Nucleus accumbens (tissue), 56 donors: ENCODE measurements around the gene CASP2.
A peak's percentile ranks its signal among the peaks of the same experiment; 100 is the strongest.
"Not testable (repeated sequence)": the region's sequence is repeated elsewhere in the genome, so short reads cannot be mapped to it uniquely, and the experiment has no call there.

Experiments
- DNase-seq, 56 donors: peaks; one replicate each; lab custom pipeline; 2025; lab: John Stamatoyannopoulos, UW

Gene CASP2

GRCh38 chr7:143289421-143289820, 1.3 kb downstream of the CASP2 start:
- DNase-seq: no peak

DNA sequence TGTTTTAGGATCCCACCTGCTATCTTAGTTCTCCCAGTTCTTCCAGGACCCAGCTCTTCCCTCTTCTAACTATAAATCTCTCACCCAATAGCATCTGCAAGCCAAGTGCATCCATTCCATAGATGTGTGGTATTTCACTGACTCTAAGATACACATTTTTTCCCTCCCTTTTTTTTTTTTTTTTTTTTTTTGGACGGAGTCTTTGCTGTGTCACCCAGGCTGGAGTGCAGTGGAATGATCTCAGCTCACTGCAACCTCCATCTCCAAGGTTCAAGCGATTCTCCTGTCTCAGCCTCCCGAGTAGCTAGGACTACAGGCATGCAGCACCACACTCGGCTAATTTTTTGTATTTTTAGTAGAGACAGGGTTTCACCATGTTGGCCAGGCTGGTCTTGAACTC, 1.7 kb downstream of the CASP2 start:
- DNase-seq: not testable (repeated sequence)

GRCh38 chr7:143290293-143290692, 2.1 kb downstream of the CASP2 start:
- no peak for DNase-seq

DNA sequence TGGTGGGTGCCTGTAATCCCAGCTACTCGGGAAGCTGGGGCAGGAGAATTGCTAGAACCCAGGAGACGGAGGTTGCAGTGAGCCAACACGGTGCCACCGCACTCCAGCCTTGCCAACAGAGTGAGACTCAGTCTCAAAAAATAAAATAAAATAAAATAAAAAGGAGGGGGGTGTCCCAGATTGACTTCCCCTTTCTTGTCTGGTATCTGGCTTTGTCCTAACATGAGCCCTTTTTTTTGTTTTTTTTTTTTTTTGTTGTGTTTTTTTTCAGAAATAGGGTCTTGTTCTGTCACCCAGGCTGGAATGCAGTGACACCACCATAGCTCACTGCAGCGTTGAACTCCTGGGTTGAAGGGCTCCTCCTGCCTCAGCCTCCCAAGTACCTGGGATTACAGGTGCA, 4.7 kb downstream of the CASP2 start:
- DNase-seq: no peak

GRCh38 chr7:143295870-143296269, 7.7 kb downstream of the CASP2 start:
- no peak for DNase-seq

DNA sequence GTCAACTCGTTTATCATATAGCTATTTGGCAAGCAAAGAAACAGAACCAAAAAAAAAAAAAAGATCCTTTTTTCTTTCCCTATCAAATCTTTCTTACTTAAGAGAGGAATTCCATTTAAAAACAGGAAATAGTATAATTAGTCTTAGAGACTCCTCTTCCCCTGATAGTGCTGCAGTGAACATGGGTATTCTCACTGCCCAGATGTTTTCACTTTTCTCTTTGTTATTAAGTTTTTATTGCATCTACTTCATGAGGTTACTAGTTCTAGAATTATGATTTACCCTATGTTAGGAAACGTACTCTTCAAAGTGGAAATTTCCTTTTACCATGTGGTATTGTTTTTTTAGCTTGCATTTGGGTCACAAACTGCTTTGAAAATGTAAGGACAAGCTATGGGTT, 8.5 kb downstream of the CASP2 start:
- no peak for DNase-seq

GRCh38 chr7:143299346-143299745, 11.2 kb downstream of the CASP2 start:
- no peak for DNase-seq

DNA sequence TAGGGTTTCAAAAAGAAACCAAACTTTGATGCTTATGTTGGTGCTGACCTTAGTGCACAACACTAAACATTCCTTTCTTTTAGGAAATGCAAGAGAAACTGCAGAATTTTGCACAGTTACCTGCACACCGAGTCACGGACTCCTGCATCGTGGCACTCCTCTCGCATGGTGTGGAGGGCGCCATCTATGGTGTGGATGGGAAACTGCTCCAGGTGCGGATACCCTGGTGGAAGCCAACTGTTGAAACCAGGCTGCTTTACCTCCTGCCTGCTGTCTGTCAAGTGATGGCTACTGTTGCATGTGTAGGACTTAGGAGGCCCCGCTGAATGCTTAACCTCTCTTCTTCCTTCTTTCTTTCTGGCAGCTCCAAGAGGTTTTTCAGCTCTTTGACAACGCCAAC, 11.7 kb downstream of the CASP2 start:
- peak in 12 of 56 donors; percentile 6 to 55 (median 16) for DNase-seq

DNA sequence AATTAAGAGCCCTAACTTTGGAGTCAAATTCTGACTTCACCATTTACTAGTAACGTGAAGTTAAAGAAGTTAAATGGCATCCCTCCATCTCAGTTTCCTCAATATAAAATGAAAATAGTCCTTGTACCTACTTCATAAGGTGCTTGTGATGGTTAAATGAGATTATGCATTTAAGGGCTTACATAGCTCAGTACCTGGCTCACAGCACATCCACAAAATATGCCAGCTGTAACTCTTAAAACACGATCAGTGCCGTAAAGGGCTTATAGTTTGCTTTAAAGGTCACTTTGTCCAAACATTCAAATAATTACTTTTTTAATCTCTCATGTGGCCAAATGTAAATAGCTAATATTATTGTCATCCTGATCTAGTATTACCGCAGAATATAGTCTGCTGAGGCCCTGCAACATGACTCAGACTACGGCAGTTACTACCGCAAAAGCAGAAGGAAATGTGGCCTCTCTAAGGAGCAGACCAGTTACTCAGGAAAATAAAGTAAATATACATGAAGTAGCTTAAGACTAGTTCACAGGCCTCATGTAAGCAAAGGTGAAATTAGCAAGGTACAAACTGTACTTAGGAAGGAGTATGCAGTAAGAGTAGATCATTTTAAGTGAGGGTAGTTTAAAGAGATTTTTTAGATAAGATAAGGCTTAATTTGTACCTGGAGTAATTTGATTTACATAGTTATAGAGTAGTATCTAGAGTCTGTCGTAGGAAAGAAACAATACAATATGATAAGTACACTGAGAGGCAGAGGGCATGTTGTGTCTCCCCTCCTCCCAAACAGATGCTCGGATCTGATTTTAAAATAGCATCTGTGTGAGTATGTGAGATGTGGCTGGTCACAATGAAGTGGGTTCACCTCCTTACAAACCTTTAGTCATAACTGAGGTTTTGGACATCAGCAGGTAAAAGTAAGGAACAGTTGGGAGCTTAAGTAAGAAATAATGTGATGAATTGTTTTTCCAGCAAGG, 13.1 kb downstream of the CASP2 start:
- no peak for DNase-seq

DNA sequence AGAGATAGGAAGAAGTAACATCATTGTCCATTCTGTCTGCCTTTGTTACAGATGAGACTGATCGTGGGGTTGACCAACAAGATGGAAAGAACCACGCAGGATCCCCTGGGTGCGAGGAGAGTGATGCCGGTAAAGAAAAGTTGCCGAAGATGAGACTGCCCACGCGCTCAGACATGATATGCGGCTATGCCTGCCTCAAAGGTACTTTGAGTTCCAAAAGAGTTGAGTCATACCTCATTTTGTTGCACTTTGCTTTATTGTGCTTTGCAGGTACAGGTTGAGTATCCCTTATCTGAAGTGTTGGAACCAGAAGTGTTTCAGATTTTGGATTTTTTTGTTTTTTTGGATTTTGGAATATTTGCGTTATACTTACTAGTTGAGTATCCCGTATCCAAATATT, 15.6 kb downstream of the CASP2 start:
- no peak for DNase-seq

- DNase-seq: no peak
These were observed 16.8 kb downstream of the CASP2 start for GRCh38 chr7:143304938-143305337.

DNA sequence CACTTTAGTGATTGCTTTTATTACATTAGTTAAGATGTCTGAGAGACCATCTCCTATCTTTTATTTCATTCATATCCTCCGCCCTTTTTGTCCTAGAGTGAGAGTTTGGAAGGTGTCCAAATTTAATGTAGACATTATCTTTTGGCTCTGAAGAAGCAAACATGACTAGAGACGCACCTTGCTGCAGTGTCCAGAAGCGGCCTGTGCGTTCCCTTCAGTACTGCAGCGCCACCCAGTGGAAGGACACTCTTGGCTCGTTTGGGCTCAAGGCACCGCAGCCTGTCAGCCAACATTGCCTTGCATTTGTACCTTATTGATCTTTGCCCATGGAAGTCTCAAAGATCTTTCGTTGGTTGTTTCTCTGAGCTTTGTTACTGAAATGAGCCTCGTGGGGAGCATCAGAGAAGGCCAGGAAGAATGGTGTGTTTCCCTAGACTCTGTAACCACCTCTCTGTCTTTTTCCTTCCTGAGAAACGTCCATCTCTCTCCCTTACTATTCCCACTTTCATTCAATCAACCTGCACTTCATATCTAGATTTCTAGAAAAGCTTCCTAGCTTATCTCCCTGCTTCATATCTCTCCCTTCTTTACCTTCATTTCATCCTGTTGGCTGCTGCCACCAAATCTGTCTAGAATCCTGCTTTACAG, 17.4 kb downstream of the CASP2 start:
- peak in 37 of 56 donors; percentile 6 to 82 (median 36) for DNase-seq

DNA sequence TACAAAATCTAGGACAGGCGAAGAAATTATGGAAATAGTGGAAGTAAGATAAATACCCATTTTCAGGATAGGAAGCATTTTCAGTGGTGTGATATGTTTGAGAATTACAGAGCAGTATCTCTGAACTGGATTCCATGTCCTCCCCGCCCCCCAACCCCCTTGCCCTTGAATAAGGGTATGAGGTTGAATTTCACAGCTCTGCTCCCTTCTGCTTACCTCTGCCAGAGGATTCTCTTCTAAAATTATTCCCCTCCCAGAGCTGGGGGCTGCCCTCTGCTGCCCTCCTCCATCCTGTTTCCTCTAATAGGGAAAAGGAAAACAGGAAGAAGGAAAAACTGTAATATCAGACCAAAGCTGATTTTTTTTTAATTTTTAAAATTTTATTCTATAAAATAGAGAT, 20.5 kb downstream of the CASP2 start:
- no peak for DNase-seq

DNA sequence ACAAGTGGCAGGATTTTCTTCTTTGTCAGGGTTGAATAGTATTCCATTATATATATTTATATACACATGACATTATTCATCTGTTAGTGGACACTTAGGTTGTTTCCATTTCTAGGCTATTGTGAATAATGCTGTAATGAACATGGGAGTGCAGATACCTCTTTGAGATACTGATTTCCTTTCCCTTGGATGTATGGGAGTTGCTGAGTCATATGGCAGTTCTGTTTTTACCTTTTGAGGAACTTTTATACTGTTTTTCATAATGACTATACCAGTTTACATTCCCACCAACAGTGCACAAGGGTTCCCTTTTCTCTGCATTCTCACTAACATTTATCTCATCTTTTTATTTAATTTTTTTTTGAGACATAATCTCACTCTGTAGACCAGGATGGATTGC, 26.0 kb downstream of the CASP2 start:
- DNase-seq: no peak

GRCh38 chr7:143315776-143316175, 27.6 kb downstream of the CASP2 start, which contains the start of gene CLCN1:
TSS of gene CLCN1 (plus strand) at chr7:143316111. CDS start at chr7:143316213, 102 bp downstream.
- no peak for DNase-seq

DNA sequence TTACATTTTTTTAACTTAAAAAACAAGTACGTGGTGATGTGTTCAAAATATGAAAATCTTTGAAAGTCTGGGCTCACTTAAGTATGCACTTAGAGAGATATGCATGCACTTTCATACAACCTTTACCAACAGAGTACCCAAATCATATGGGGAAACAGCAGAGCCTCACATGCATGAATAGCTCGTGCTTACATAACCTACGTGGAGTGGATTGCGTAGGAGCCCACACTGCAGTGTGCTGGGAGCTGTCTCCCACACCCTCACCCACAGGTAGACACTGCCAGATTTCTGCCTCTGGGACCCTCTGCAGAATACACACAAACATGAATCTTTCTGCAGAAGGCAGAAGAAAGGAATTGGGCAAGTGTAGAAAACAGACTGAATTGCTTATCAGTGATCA, 28.3 kb downstream of the CASP2 start:
- DNase-seq: peak in 13 of 56 donors; percentile 4 to 57 (median 29)

GRCh38 chr7:143318661-143319060, 30.5 kb downstream of the CASP2 start:
- DNase-seq: no peak

- DNase-seq: no peak
These were observed 32.5 kb downstream of the CASP2 start for GRCh38 chr7:143320620-143321019.

DNA sequence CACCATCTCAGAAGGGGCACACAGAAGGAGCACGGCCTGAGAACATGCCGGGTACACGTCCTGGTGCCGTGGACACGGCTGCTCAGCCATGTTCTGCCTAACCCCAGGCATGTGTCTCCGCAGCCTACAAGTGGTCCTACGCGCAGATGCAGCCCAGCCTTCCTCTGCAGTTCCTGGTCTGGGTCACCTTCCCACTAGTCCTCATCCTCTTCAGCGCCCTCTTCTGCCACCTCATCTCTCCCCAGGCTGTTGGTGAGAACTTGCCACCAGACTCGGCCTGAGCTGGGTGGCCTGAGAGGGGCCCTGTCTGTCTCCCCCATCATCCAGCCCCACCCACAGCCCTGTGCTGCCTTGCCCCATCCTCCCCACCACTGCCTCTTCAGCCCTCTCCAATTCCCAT, 33.1 kb downstream of the CASP2 start:
- no peak for DNase-seq

GRCh38 chr7:143321734-143322133, 33.6 kb downstream of the CASP2 start:
- peak in 8 of 56 donors; percentile 6 to 27 (median 16) for DNase-seq

- no peak for DNase-seq
These were observed 34.8 kb downstream of the CASP2 start for GRCh38 chr7:143322760-143323633.
